GM12892 (cell line): ENCODE data around the gene GALNTL6. TPM values are rescaled to one million over a fixed set of nuclear protein-coding genes. Genes with fewer than 3 reads are reported as not detected.

Experiments used
- DNase-seq: peaks from one replicate; pipeline ENCODE4 v3.0.0; 2011; ENCODE audit not compliant: insufficient read length
- FAIRE-seq: peaks from 2 replicates; lab custom pipeline; 2011; peaks lifted over from hg19 to GRCh38; lab: Jason Lieb, UNC
- POLR2A ChIP-seq: IDR thresholded peaks from 2 replicates; pipeline ENCODE4 v1.6.1; 2011; ENCODE audit warnings: low read depth, low read length, control low read depth
- POLR2AphosphoS5 ChIP-seq: IDR thresholded peaks from 2 replicates; pipeline ENCODE4 v1.6.1; 2011; ENCODE audit warnings: low read depth, low read length, control low read depth
- TAF1 ChIP-seq: IDR thresholded peaks from 2 replicates; pipeline ENCODE4 v1.6.1; 2011; ENCODE audit warnings: low read depth, mild to moderate bottlenecking, control low read depth, low read length, borderline replicate concordance
- polyA plus RNA-seq: library from polyadenylated mRNA; unstranded; fragments of >200 nt; gene quantifications from one replicate; pipeline ENCODE4 v1.2.1, GENCODE V29; 2012; ENCODE audit warnings: missing spikeins, inconsistent platforms; ENCODE audit not compliant: missing spikeins

GALNTL6 gene
- not detected for polyA plus RNA-seq

- TF ChIP-seq TAF1 (no peak), POLR2A (no peak), POLR2AphosphoS5 (no peak)
- no peak for FAIRE-seq
Observed at GRCh38 chr4:171812665-171813525, at the start of gene GALNTL6. Gene GALNTL6, plus strand, starts transcription at chr4:171813404.

GRCh38 chr4:171765514-171765913 is 47.7 kb upstream of the GALNTL6 start:
- no peak for TF ChIP-seq POLR2A
- TF ChIP-seq TAF1: no peak
- no peak for FAIRE-seq
- DNase-seq: no peak

More at GRCh38 chr4:171812665-171813525, at the start of gene GALNTL6:
- DNase-seq: no peak

GRCh38 chr4:171774642-171775190 is 38.5 kb upstream of the GALNTL6 start:
- TF ChIP-seq POLR2A (no peak), TAF1 (no peak), POLR2AphosphoS5 (no peak)
- no peak for DNase-seq
- FAIRE-seq: no peak

GRCh38 chr4:171779301-171779700 is 33.9 kb upstream of the GALNTL6 start:
- no peak for TF ChIP-seq TAF1
- TF ChIP-seq POLR2A: no peak
- no peak for TF ChIP-seq POLR2AphosphoS5
- DNase-seq (no peak), FAIRE-seq (no peak)

GRCh38 chr4:171785388-171785787 is 27.8 kb upstream of the GALNTL6 start:
- DNase-seq (no peak), FAIRE-seq (no peak)
- TF ChIP-seq POLR2A (no peak), POLR2AphosphoS5 (no peak), TAF1 (no peak)

- TF ChIP-seq POLR2A: no peak
- no peak for TF ChIP-seq POLR2AphosphoS5
- TF ChIP-seq TAF1: no peak
- FAIRE-seq: no peak
- no peak for DNase-seq
Observed at GRCh38 chr4:171793723-171794122, 19.5 kb upstream of the GALNTL6 start.

GRCh38 chr4:171794528-171794927 is 18.7 kb upstream of the GALNTL6 start:
- TF ChIP-seq POLR2A (no peak), POLR2AphosphoS5 (no peak), TAF1 (no peak)
- no peak for DNase-seq
- FAIRE-seq: no peak

GRCh38 chr4:171809854-171810253 is 3.4 kb upstream of the GALNTL6 start:
- no peak for TF ChIP-seq TAF1
- TF ChIP-seq POLR2AphosphoS5: no peak
- TF ChIP-seq POLR2A: no peak
- no peak for FAIRE-seq
- DNase-seq: no peak

- TF ChIP-seq POLR2AphosphoS5 (no peak), POLR2A (no peak), TAF1 (no peak)
- no peak for DNase-seq
- FAIRE-seq: no peak
Observed at GRCh38 chr4:171812333-171812664, 905 bp upstream of the GALNTL6 start.

- DNase-seq (no peak), FAIRE-seq (no peak)
- no peak for TF ChIP-seq POLR2A
- TF ChIP-seq POLR2AphosphoS5: no peak
- TF ChIP-seq TAF1: no peak
Observed at GRCh38 chr4:171813526-171814250, 484 bp downstream of the GALNTL6 start.

GRCh38 chr4:171814545-171814944 is 1.3 kb downstream of the GALNTL6 start:
- TF ChIP-seq TAF1: no peak
- DNase-seq: no peak
- no peak for FAIRE-seq

GRCh38 chr4:171817026-171817425 is 3.8 kb downstream of the GALNTL6 start:
- FAIRE-seq (no peak), DNase-seq (no peak)

More at GRCh38 chr4:171817026-171817425, 3.8 kb downstream of the GALNTL6 start:
- TF ChIP-seq POLR2AphosphoS5 (no peak), TAF1 (no peak), POLR2A (no peak)
